Dedifferentiated amniotic fluid mesenchymal stem cell (primary cell): ENCODE results near the gene AGBL5.
A peak's percentile ranks its signal among the peaks of the same experiment; 100 is the strongest.
"Not testable (repeated sequence)": the region's sequence is repeated elsewhere in the genome, so short reads cannot be mapped to it uniquely, and the experiment has no call there.

Source experiments
- DNase-seq: peaks from one replicate; pipeline ENCODE4 v3.0.0-alpha.2; 2016; ENCODE audit errors: extremely low spot score

The AGBL5 gene

DNA sequence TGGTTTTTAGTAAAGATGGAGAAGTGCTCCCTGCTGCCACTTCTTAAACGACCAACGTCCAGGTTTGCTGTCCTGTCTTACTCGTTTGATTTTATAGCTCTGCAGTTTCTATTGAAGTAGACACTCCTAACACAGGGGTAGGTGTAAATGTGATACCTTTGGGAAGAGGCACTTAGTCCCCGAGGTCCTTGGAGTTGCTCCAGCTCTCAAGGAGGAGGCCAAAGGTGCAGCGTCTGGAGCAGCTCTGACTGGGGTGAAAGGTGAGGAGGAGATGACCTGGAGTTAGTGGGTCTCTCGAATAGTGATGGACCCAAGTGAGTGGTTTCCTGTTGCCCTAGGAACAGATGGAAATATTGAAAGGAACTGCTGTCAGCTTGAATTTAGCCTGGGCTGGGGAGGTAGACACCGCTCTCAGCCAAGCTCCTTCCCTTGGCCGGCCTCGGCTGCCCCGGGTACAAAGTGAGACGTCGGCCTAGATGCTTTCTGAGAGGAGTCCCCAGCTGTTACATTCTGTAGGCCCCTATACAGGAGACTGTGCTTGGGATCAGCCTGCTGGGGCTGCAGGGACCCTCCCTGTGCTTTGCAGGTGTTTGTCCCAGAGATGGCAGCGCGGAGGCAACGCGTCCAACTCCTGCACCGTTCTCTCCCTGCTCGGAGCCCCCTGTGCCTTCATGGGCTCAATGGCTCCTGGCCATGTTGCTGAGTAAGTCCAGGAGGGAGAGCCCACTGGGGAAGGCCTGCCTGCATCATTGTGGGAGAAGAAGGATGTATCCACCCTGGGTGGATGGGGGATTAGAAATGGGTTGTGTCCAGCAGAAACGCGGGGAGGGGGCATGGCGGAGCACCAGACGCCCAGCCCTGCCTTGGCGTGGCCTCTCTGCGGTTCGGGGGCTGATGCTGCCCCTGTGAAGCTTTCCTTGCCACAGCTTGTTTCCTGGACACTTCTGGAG lies 40.6 kb downstream of the AGBL5 start:
- DNase-seq, result no peak

- DNase-seq, result no peak
Observed at GRCh38 chr2:27092696-27093429, 41.4 kb downstream of the AGBL5 start.

- DNase-seq, result no peak
Observed at GRCh38 chr2:27093430-27094352, 42.2 kb downstream of the AGBL5 start.

- no peak for DNase-seq
Observed at GRCh38 chr2:27094353-27094984, 43.0 kb downstream of the AGBL5 start.

DNA sequence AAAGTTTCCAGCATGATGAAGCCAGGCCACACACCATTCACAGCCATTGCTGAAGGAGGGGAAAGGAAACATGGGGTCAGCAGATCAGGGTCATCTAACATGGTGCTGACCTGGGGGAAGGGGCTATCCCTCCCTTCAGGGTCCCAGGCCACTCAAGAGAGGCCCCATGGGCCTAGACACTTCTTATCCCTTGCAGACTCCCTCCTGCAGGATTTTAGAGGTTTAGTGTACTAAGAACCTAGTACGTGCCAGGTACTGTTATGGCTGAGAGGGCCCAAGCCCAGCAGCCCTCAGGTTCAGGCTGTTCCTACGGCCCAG lies 43.9 kb downstream of the AGBL5 start:
- no peak for DNase-seq

- peak; percentile 34 for DNase-seq
Observed at GRCh38 chr2:27095745-27096651, 44.5 kb downstream of the AGBL5 start.

DNA sequence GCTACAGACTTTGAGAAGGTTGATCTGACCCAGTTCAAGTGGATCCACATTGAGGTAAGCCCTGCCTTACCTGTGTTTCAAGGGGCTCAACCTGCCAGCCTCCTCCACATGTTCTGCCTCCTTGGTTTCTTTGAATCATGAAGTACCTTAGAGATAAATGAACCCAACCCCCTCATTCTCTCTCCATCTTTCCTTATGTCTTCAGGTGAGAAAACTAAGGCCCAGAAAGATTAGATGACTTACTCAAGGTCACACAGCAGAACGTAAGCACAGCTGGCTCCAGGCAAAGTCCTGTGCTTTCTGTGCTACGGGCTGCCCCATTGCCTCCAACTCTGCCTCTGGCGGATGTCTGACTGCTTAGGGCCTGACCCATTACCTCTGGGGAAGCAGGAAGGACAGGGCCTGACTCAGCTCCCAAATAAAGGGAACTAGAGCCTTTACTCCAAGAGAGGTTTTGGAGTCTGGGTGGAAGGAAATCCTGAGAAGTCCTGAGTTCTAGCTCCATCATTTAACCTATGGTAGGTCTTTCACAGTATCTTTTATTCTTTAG lies 45.4 kb downstream of the AGBL5 start:
- no peak for DNase-seq

GRCh38 chr2:27097341-27097740 lies 45.9 kb downstream of the AGBL5 start:
- no peak for DNase-seq

DNA sequence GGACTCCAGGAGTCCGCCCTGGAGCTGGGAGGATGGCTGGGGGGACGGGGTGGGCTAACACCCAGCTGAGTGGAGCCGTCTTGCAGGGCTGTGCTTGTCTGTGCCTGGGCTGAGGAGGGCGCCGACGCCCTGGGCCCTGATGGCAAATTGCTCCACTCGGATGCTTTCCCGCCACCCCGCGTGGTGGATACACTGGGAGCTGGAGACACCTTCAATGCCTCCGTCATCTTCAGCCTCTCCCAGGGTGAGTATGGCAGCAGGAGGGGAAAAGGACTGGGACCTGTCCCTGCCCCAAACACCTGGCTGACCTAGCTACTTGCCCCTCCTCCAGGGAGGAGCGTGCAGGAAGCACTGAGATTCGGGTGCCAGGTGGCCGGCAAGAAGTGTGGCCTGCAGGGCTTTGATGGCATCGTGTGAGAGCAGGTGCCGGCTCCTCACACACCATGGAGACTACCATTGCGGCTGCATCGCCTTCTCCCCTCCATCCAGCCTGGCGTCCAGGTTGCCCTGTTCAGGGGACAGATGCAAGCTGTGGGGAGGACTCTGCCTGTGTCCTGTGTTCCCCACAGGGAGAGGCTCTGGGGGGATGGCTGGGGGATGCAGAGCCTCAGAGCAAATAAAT lies 48.0 kb downstream of the AGBL5 start:
- DNase-seq, result no peak

DNA sequence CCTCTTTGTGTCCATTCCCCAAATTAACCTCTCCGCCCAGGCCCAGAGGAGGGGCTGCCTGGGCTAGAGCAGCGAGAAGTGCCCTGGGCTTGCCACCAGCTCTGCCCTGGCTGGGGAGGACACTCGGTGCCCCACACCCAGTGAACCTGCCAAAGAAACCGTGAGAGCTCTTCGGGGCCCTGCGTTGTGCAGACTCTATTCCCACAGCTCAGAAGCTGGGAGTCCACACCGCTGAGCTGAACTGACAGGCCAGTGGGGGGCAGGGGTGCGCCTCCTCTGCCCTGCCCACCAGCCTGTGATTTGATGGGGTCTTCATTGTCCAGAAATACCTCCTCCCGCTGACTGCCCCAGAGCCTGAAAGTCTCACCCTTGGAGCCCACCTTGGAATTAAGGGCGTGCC lies 48.6 kb downstream of the AGBL5 start:
- DNase-seq, result no peak

GRCh38 chr2:27102329-27102728 lies 50.9 kb downstream of the AGBL5 start:
- no peak for DNase-seq

GRCh38 chr2:27105981-27106380 lies 54.5 kb downstream of the AGBL5 start:
- DNase-seq, result no peak

DNA sequence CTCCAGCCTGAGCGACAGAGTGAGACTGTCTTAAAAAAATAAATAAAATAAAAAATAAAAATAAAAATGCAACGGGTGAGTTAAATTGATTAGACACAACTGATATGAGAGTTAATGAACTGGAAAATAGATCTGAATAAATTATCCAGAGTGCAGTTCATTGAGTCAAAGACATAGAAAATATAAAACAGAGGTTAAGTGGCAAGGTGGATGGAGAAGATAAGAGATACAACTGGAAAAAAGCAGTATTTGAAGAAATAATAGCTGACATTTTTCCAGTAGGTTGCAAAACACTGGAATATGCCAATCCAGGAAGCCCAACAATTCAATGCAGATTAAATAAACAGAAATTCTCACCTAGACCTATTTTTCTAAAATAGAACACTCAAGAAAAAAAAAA lies 56.8 kb downstream of the AGBL5 start:
- no peak for DNase-seq

DNA sequence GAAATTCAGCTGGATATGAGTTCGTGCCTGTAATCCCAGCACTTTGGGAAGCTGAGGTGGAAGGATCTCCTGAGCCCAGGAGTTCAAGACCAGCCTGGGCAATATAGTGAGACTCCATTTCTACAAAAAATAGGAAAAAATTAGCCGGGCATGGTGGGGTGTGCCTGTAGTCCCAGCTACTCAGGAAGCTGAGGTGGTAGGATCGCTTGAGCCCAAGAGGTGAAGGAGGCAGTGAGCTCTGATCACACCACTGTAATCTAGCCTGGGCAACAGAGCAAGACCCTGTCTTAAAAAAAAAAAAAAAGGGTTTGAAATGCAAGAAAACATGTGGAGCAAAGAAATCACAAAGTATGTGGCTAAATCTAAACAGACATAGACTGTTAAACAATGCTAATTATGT lies 57.6 kb downstream of the AGBL5 start:
- DNase-seq, result no peak

GRCh38 chr2:27110603-27111352 lies 59.3 kb downstream of the AGBL5 start:
- not testable (repeated sequence) for DNase-seq

- not testable (repeated sequence) for DNase-seq
Observed at GRCh38 chr2:27111392-27112078, 60.1 kb downstream of the AGBL5 start.

DNA sequence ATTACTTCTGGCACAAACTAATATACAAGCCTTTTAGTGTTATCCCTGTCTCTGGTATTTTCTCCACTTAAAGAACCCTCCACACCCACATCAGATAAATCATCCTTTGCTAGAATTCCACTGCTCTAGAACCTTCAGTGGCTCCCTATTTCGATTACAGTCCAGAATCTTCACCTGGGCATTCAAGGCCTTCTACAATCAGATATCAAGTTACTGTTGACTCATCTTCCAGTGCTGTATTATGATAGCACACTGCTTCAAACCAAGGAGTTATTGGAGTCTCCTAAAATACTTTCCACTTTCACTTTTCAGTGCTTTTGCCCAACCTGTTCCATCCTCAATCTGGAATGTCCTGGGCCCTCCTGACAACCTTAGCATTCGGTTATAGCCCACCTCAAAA lies 64.1 kb downstream of the AGBL5 start:
- DNase-seq, result no peak

DNA sequence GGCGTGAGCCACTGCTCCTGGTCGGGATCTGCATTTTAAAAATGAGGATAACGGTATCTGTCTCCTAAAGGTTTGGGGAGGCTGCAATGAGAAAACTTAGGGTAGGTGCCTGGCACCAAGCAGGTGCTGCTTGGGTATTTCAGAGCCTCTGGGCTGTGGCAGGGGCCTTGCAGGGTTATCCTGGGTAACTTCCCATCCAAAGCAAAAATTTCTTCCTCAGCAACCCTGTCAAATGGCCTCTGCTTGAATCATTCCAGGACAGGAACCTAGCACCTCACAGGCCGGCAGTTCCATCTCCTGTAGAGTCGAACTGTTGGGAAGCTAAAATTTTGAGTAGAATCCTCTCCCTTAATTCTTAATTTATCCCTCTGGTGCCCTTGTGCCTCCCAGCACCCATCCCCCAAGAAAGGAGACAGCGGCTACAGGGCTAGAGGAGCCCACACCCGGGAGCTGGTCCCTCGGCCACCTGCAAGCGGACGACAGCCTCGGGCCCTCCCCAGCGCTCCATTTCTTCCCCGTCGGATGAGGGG lies 66.6 kb downstream of the AGBL5 start:
- DNase-seq, result no peak
